Activated T-helper 17 cell treated with anti-CD3 and anti-CD28 coated beads, Interleukin-2, amount 50 U/mL, for 72 hours (primary cell): ENCODE measurements around the gene OR2D2. TPM values are rescaled to one million over a fixed set of nuclear protein-coding genes. Genes with fewer than 3 reads are reported as not detected.
"Not testable (repeated sequence)": the region's sequence is repeated elsewhere in the genome, so short reads cannot be mapped to it uniquely, and the experiment has no call there.

Source experiments
- ATAC-seq: fragments of 150-1000 bp; cut with Tn5 transposase; replicated peaks from 2 replicates; pipeline ENCODE4 v1.10.0; 2021; ENCODE audit warnings: mild to moderate bottlenecking, moderate library complexity
- H3K27ac Mint-ChIP-seq: one replicate; pipeline ENCODE4 v1.8.0; 2022; ENCODE audit warnings: mixed read lengths
- H3K27me3 Mint-ChIP-seq: one replicate; pipeline ENCODE4 v1.8.0; 2022; ENCODE audit warnings: mixed read lengths
- H3K36me3 Mint-ChIP-seq: one replicate; pipeline ENCODE4 v1.8.0; 2022; ENCODE audit warnings: low read depth, mild to moderate bottlenecking, mixed read lengths
- H3K4me1 Mint-ChIP-seq: one replicate; pipeline ENCODE4 v1.8.0; 2022; ENCODE audit warnings: mixed read lengths
- H3K4me3 Mint-ChIP-seq: one replicate; pipeline ENCODE4 v1.8.0; 2022; ENCODE audit warnings: mild to moderate bottlenecking, mixed read lengths
- H3K9me3 Mint-ChIP-seq: one replicate; pipeline ENCODE4 v1.8.0; 2022; ENCODE audit warnings: mixed read lengths
- total RNA-seq, 2 donors: library from RNA; stranded (reverse); gene quantifications; one replicate each; pipeline ENCODE4 v1.2.3, GENCODE V29; 2022

The OR2D2 gene
- total RNA-seq, 2 donors from 2014 or later = not detected

DNA sequence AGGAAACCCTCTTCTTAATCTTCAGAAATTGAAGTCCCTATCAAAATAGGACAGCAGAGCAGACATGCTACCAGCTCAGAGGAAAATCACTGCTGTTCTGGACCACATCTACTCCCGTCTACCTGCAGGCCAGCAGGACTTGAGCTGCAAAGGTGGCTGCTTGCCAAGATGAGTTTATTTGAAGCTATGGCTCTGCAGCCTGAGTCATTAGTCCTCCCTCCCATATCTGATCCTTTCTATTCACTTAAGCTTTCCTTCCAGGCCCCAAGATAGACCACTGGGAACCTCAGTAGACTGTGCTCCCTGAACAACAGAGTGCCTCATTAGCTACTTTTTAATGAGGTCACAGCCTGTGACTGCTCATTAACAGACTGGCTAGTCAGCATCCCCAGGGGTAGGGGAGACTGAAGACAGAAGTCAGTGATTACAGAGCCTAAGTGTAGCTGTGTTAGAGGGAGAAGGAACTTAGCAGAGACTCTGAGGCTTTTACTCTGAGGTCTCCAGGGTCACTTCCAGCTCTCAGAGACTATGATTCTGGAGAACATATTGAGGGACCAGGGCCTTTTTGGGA is 36.2 kb downstream of the OR2D2 start:
- ATAC-seq = no peak
- Mint-ChIP-seq H3K4me3 (no peak overlapping the region), H3K36me3 (no peaks in the 10 kb centered on the region), H3K27ac (no peak overlapping the region), H3K9me3 (peaks cover 6% of the 10 kb centered on the region), H3K4me1 (peaks cover 6% of the 10 kb centered on the region), H3K27me3 (peaks cover 17% of the 10 kb centered on the region)

DNA sequence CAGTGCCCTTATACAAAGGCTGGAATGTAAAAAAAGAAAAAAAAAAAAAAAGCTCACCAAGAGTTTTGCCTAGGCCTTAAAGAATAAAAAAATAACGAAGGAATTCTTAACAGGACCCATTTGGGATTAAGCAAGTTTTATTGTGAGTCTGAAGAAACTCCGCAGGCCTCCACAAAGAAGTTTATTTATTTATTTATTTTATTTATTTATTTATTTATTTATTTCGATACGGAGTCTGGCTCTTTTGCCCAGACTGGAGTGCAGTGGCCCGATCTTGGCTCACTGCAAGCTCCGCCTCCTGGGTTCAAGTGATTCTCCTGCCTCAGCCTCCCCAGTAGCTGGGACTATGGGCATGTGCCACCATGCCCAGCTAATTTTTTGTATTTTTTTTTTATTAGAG is 37.5 kb downstream of the OR2D2 start:
- not testable (repeated sequence) for H3K27me3 Mint-ChIP-seq, H3K4me3 Mint-ChIP-seq

DNA sequence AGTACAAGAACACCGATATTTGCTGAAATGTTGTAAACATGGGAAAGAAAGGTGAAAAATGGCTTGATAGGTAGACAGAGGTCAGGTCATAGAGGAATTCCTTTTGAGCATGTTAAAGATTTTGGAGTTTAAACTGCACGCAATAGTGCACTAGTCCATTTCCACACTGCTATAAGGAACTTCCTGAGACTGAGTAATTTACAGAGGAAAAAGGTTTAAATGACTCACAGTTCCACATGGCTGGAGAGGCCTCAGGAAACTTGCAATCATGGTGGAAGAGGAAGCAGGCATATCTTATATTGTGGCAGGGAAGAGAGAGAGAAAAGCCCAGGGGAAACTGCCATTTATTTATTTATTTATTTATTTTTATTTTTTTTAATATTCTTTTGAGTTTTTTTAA is 41.8 kb downstream of the OR2D2 start:
- H3K4me1 Mint-ChIP-seq = no peaks in the 10 kb centered on the region
- no peak overlapping the region for H3K4me3 Mint-ChIP-seq
- peaks cover 19% of the 10 kb centered on the region for H3K27me3 Mint-ChIP-seq
- no peaks in the 10 kb centered on the region for H3K9me3 Mint-ChIP-seq
- no peaks in the 10 kb centered on the region for H3K36me3 Mint-ChIP-seq
- no peak overlapping the region for H3K27ac Mint-ChIP-seq
- no peak for ATAC-seq

More for the DNA sequence above, 37.5 kb downstream of the OR2D2 start:
- not testable (repeated sequence) for H3K9me3 Mint-ChIP-seq, ATAC-seq, H3K4me1 Mint-ChIP-seq, H3K36me3 Mint-ChIP-seq, H3K27ac Mint-ChIP-seq

DNA sequence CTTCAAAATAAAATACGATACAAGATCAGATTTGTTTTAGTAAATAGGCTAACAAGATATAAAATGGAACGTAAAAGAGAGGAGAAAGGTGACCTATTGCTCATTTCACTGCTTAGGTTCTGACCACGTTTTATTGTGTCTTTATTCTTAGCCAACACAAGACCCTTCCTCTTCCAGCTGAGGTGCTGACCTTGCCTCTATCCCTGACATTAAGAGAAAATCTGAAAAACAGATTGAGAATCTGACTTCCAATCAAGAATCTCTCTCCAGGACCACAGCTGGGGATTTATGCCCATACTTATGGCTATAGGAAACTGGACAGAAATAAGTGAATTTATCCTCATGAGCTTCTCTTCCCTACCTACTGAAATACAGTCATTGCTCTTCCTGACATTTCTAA is 46.9 kb downstream of the OR2D2 start, which contains the start of gene OR10A5:
Gene OR10A5, plus strand, starts transcription at position 301 of the 400 bp plus-strand sequence. Its CDS starts 0 bp downstream, at position 301.
- Mint-ChIP-seq H3K27ac (no peak within 1 kb of the TSS), H3K4me3 (no peak within 1 kb of the TSS), H3K9me3 (no peaks in the 10 kb centered on the region), H3K36me3 (no peaks in the 10 kb centered on the region), H3K4me1 (no peaks in the 10 kb centered on the region), H3K27me3 (peaks cover 37% of the 10 kb centered on the region)
- ATAC-seq = no peak

DNA sequence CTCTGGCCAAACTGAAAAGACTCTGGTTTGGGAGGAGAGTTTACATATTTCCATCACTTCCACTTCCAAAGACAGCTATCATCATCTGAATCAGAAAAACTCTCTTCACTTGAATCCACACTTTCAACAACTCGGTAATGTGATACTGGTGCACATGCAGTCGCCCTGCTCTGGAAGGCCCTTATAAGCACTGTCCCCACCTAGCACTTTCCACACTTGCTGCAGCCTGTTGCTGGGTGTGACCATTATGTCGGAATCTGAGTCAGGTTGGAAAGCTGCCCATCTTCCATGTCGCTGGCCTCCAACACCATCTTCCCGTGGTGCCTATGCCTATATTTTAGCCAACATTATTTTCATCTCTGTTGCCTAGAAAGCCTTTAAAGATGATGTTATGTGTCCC is 47.9 kb downstream of the OR2D2 start:
- Mint-ChIP-seq H3K4me1 (no peaks in the 10 kb centered on the region), H3K27me3 (peaks cover 37% of the 10 kb centered on the region), H3K4me3 (no peak overlapping the region), H3K27ac (no peak overlapping the region), H3K9me3 (no peaks in the 10 kb centered on the region), H3K36me3 (no peaks in the 10 kb centered on the region)
- ATAC-seq = no peak

DNA sequence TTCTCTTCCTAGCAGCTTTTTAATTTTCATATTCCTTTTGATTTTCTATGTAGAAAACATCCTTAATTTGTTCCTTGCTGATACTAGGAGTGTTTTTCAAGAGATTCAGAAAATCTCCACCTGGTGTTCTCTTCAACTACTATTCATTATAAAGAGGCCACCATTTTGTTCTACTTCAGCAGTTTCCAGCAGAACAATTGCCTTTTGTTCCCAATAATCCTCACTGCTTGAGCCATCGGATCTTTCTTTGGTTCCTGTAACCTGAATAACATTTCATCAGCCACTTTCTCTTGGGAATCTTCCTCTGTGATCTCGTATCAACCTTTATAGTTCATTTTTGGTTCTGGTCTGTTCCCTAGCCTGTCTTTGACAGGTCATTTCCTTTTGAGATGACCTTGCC is 48.6 kb downstream of the OR2D2 start:
- Mint-ChIP-seq H3K27me3 (peaks cover 37% of the 10 kb centered on the region), H3K27ac (no peak overlapping the region), H3K4me1 (no peaks in the 10 kb centered on the region), H3K36me3 (no peaks in the 10 kb centered on the region), H3K4me3 (no peak overlapping the region), H3K9me3 (no peaks in the 10 kb centered on the region)
- ATAC-seq = no peak

DNA sequence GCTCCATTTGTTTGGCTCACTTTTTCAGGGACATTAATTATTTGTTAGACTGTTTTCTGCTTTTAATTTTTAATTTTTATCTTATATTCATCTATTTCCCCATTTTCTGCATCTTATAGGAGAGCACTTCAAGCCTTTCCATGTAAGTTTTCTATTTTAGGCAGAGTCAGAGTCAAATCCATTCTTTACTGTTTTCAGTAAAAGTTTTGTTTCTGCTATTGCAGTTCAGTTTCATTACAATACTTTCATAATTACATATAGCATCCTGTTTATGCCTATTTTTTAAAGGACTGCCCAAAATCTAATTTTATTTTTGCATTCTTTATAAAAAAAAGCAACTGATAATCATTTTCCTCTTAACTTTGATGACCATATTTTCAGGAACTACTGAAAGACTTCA is 50.6 kb downstream of the OR2D2 start:
- H3K36me3 Mint-ChIP-seq = no peaks in the 10 kb centered on the region
- no peak for ATAC-seq
- peaks cover 25% of the 10 kb centered on the region for H3K27me3 Mint-ChIP-seq
- H3K9me3 Mint-ChIP-seq = no peaks in the 10 kb centered on the region
- no peak overlapping the region for H3K27ac Mint-ChIP-seq
- H3K4me1 Mint-ChIP-seq = no peaks in the 10 kb centered on the region
- no peak overlapping the region for H3K4me3 Mint-ChIP-seq

Other genes with a start within 250 kb of the OR2D2 start
- gene DCHS1, start 236.7 kb downstream of the OR2D2 start, total RNA-seq = 1 to 10 TPM in 1 of 2 donors, under 1 TPM in 1; 0.26 to 1.5 TPM
- gene MRPL17, start 209.2 kb downstream of the OR2D2 start, total RNA-seq = 10 to 100 TPM; 65.8 to 74.7 TPM
- under 1 TPM in 1 of 2 donors, not detected in 1; 0.08 TPM for gene OR2AG2, start 120.5 kb downstream of the OR2D2 start, total RNA-seq
- gene OR2AG1, start 109.5 kb downstream of the OR2D2 start, total RNA-seq = not detected
- gene OR6A2, start 92.8 kb downstream of the OR2D2 start, total RNA-seq = under 1 TPM in 1 of 2 donors, not detected in 1; 0.13 TPM
- not detected for gene OR10A5, start 46.8 kb downstream of the OR2D2 start, total RNA-seq
- gene OR10A2, start 29.4 kb downstream of the OR2D2 start, total RNA-seq = not detected
- not detected for gene OR10A4, start 15.9 kb downstream of the OR2D2 start, total RNA-seq
- gene OR2D3, start 28.5 kb upstream of the OR2D2 start, total RNA-seq = not detected
- gene ZNF215, start 33.9 kb upstream of the OR2D2 start, total RNA-seq = 1 to 10 TPM in 1 of 2 donors, under 1 TPM in 1; 0.11 to 1.3 TPM
- not detected for gene ZNF214, start 127.8 kb upstream of the OR2D2 start, total RNA-seq
- under 1 TPM in 1 of 2 donors, not detected in 1; 0.08 TPM for gene NLRP14, start 128.0 kb upstream of the OR2D2 start, total RNA-seq
- gene RBMXL2, start 196.5 kb upstream of the OR2D2 start, total RNA-seq = not detected